ENCODE results near the gene TGFBI.
"Not testable (repeated sequence)": the region's sequence is repeated elsewhere in the genome, so short reads cannot be mapped to it uniquely, and the experiment has no call there.

TGFBI gene

DNA sequence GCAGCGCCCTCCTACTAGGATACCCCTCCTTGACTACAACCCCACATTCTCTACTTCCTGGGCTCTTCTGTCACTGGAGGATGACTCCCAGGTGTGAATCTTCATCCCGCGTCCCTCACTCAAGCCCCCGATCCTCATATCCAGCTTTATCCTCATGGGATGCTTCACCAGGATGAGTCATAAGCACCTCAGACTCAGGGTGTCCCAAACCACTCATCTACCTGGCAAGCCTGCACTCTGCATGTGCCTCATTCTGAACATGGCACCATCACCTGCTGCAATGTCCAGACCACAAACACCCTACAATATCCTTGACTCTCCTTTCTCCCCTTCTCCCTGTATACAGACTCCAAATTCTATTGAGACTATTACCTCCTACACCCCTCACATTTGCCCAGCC lies 1.5 kb upstream of the TGFBI start:
- no peak for DNase-seq

DNA sequence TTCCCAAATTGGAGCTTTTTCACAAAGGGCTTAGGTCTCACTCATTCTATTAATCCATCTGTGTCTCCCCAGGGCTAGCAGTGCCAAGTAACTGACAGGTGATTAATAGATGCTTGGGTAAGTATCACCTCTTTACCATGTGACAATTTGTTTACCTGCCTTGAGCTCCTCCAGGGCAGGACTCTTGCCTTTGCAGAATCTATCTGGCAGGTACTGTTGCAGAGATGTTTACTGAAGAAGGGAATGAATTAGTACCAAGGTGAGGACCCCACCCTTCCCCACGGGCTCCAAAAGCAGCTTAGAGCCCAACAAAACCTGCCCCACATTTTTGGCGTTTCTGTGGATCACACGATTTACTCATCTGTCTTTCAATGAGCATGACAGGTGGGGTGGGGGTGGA lies 698 bp upstream of the TGFBI start:
- DNase-seq, result no peak

DNA sequence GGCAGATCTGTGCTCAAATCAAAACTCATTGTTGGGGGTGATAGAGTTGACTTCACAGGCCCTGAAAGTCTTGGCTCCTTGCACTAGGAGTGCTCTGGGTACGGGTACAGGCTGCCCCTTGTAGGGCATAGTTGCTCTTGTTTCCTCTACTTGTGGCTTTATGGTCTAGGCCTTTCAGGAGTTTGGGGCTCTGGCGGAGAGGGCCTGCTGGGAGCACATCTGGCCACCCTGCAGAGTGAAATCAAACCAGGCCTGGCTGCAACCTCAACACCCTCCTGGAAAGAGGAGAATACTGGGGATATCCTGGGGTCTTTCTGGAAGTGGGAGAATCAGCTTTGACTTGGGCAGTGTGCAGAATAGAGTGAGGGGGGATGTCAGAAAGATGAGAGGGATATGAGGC lies 1.5 kb downstream of the TGFBI start:
- no peak for DNase-seq

DNA sequence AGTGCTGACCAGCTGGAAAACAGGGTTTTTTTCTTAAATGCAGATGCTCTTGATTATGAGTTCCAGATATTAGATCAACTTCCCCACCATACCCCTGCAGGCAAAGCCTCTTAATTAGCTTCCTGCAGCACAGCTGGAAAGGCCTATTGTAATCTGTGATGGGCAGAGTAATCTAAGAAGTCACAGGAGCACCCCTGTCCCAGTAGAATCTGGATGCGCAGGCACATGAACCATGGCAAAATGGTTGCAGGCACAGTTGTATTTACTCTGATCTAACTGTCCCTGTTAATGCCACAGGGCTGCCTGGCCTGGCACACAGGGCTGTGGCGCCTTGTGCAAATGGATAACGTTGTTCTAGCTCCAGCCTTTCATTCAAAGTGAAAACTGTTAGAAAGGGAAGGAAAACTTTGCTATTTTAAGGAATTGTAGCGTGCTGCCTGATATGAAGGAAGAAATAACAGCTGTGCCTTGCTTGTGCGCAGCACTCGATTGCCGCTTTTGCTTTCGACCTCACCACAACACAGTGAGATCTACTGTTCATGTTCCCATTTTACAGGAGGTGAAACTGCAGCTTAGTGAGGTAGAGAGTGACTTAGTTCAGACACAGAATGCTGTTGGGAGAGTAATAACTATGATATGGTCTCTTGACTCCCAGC lies 2.3 kb downstream of the TGFBI start:
- no peak for DNase-seq

DNA sequence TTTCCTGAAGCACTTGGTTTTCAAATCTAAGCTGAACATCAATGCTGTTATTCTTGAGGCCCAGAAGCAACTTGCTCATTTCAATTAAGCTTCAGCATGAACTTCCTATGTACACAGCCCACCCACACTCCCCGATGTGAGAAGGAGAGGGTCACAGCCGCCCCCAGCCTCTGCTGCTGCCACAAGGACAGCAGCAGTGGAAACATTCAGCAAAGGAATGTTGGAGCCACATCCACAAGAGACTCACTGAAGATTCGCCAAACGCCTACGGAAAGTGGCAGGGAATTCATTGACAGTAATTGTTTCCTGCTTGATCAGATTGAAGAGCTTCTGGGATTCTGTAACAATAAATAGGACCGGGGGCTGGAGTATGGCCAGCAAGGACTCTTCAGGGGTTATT lies 2.9 kb downstream of the TGFBI start:
- no peak for DNase-seq

DNA sequence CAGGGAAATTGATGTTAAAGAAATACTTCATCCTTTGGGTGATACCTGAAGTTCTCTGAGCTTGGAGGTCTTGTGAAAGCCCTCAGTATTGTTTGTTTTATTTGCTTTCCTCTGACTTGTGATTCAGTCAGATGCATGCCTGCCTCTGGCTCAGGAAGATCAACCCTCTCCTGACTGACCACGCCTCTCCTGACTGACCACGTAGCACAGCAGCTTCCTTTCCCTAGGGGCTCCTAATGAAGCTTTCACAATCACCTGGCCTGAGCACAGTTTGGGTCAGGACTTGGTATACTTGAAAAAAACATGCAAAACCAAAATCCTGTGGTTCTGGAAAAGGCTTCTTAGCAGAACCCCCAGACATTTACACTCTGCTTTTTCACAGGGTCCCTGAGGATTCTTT lies 3.8 kb downstream of the TGFBI start:
- DNase-seq, result no peak

DNA sequence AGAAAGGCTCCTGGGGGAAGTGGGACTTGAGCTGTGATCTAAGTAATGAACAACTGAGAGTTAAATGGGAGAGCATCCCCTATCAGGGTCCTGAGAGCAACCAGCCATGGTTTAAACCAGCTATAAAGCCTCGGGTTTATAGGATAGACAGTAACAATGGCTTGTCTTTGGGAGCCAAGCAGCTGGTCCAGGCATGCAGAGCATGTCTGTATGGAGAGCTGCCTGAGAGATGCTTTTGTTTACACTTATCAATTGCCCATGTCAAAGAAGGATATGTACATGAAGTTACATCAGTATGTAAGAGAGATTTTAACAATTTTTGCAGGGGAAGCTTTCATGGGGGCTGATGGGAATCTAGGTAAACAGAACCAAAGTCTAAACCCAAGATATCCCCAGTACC lies 4.4 kb downstream of the TGFBI start:
- no peak for DNase-seq

DNA sequence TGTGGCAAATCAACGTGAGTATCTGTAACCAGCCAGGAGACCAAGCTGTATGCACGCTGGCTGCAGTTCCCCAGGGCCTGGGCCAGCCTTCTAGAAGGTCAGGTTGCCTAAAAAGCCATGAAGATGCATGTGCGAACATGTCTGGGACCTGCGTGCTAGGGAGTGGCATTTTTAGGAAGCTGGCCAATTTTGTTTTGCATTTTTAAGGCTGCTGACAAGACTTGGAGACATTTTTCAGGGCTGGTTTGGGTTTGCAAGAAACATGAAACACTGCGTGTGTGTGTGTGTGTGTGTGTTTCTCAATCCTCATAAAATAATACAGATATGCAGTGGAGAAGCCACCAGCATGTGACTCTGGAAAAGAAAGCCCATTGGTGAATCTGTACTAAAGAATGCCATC lies 5.1 kb downstream of the TGFBI start:
- DNase-seq, result no peak

DNA sequence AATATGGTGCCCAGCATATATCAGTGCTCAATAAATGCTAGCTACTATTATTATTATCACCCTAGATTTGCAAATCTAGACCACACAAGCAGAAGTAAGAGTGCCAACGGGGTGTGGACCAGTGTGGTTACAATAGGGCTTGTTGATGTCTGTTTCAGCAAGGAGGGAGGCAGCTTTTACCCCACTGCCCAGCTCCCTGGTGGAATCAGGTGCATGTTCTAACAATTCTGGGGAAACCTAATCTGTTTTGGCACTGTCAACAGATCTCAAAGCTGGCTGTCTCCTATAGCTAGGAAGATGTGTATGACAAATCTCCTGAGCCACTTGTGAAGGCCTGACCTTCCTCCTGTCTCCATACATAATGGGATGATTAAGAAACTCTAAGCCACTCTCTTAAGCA lies 5.7 kb downstream of the TGFBI start:
- no peak for DNase-seq

DNA sequence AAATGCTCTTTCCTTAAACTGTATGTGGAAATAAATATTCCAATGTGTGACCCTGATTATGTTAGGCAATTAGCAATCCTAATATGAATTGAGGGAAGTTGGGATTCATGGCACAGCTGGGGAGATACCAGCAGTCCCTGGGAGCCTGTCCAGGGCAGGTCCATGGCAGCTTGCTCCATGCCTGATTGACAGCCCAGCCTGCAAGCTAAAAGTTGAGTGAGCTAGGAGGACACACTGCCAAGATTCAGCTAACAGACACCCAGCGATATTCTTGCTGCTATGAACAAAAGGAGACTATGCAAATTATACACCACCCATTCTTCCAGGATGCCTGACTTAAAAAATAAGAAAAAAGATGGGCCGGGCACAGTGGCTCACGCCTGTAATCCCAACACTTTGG lies 6.2 kb downstream of the TGFBI start:
- no peak for DNase-seq

DNA sequence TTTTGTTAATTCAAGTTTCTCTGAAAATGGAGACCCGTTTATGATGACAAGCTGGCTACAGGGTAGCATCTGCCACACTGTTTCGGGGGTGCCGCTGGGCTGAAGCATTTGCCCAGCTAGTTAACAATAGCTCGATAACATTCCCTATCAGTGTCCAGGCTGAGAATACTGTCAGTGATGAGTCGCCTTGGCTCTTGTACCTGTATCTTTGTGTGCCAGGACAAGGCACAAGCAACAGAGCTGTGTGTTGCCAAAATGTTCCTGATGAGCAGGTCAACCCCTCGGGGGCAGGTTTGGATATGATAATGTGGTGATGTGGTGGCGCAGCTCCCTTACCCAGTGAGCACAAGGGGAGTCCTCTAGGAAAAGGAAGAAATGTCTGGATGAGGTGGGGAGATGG lies 7.0 kb downstream of the TGFBI start:
- DNase-seq, result no peak

DNA sequence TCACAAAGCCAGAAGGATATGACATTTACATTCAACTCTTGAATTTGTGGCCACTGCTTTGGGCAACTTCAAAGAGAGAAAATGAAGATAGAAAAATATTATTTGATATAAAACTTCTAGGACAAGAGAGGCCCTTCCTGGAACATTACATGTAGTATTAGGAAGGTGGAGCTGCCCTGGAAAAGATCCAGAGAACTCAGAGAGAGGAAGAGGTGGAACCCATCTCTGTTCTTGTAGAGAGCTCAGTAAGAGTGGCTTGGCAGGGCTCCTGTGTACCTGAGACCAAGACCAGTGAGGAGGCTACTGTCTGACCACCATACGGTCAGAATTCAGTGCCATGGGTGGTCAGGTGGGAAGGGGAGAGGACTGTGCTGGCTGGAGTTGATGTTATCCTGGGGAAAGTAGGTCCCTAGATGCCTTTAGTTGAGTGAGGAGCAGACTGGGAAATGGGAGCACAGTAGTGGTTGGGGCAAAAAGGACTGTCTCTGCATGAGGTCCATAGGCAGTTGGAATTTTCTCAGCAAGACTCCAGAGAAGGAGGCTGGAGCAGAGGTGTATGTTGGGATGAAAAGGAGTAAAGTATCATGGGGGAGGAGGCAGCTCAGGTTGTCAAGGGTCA lies 7.6 kb downstream of the TGFBI start:
- no peak for DNase-seq

DNA sequence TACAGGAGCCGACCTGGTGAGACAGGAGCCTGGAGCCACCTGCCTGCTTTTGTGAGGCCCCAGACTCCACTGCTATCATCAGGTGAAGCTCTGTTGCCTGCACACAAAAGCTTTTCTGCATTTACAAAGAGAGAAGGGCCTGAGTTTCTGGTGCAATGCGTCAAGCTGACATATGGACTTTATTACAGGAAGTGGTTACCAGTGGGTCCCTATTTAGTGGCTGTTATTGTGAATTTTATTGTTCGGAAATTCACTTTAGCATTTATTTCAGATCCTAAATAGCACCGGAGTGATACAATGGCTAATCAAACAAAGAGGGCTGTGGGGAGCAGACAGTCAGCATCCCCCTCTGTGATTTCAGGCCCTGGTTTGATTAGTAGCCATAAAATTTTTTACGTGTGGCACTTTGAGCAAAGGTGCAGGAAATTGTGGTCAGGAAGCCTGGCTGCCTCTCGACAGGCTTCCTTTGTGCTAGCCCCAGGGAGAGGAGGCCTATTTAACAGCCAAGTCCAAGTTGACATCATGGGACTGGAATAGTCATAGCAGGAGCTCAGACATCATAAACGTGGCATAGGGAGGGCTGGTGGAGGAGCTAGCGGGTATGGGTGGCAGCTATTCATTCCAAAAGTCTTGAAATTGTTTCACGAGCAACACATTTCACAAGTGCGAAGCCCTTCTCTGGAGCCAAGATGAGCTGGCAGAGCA lies 8.4 kb downstream of the TGFBI start:
- peak; percentile 76 for DNase-seq

DNA sequence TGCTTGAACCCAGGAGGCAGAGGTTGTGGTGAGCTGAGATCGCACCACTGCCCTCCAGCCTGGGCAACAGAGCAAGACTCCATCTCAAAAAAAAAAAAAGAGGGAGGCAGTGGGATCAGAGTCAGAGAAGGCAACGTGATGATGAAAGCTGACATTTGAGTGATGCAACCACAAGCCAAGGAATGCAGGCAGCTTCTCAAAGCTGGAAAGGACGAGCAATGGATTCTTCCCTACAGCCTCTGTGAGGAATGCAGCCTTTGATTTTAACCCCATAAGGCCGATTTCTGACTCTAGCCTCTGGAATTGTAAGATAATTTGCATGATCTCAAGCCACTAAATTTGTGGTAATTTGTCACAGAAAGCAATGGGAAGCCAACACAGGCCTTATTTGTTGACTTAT lies 9.8 kb downstream of the TGFBI start:
- DNase-seq, result no peak

DNA sequence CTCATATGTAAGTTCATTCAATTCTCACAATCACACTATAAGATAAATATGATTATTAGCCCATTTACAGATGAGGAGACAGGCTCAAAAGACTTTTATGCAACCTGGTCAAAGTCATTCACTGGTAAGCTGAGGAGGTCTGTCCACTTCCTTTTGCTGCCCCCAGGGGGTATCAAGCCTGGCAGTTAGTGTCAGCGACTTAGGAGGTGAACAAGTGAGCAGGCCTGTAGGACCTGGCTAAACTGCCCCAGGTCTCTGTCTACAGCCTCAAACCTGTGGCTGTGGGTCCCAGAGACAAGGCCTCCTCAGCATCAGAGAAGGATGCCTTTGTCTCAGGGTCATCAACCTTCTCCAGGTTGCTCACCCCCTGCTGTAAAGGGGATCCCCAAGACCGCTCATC lies 10.4 kb downstream of the TGFBI start:
- no peak for DNase-seq

DNA sequence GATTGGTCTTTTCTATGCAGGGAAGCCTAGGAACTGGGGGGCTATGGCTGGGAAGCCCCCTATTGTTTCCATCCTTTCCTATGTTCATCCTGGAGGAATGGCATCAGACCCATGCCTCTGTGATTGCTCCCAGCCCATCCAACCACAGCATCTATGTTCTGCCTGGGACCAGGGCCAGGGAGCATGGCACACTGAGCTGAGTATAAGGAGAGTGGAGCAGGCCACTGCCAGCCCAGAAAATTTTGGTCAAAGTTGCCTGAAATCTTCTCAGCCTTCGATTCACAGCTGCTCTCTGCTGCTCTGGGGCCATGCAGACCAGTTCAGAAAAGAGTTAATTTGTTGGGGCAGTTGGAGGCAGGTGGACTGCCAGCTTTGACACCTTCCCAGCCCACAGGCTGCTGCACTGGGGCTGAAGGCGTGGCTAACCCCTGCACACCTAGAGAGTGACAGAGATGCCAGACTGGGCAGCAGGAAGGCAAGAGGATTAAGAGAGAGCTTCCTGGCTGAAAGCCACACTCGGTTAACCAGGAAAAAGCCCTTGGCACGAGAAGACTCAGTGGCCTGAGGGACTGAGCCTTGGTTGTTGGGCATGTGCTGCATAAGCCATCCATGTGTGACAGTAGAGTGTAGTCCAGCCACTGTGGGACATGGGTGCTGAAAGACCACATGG lies 12.1 kb downstream of the TGFBI start:
- DNase-seq, result no peak

DNA sequence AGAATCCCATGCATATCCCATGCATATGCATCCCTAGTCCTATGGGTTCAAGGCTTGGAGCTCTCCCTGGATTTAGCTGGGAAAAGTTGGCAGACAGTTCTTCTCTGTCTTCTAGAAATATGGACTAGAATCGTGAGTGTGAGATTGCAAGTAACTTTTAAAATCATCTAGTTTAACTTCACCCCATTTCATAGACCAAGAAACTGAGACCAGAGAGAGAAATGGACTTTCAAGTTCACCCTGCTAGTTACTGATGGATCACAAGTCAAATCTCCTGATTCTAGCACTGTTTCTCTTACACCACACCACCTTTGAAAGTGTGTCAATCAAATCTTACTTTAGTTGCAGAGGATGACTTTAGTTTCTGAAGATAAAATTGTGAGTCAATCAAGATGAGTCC lies 13.4 kb downstream of the TGFBI start:
- no peak for DNase-seq

DNA sequence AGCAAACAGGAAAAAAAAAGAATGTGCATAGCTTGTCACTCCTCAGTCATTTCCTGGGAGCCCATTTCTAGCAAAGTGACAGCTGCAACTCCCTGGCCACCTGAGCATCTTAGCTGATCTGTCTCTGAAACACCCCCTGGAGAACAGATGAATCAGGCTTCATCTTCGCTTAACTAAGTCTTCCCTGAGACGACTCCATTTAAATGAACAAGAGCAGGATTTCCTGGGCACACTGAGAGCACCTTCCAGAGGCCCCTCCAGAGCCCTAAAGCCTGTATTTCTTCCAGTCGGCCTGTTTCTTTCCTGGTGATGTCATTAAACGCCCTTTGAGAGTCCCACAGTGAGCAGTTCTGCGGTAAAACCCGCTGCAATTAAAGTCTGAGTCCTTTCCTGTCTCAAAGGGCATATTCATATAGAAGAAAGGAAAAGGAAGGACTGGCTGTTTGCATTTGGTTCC lies 13.9 kb downstream of the TGFBI start:
- no peak for DNase-seq

DNA sequence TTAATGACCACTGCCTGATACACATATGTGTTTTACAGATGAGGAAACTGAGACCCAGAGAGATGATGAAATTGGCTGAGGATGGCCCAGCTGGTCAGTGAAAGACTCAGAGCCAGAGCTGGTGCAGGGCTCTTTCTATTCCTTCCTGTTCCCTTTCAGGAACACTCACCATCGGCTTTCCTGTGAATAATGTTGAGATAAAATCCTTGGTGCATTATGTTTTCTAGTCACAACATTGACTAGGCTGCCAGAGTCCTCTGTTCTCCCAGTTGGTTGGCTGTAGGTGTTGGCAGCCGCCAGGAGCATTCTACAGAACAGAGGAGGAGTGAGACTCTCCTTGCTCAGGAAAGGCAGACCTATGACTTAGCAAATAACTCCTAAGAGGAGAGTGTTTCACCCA lies 14.8 kb downstream of the TGFBI start:
- DNase-seq, result no peak

DNA sequence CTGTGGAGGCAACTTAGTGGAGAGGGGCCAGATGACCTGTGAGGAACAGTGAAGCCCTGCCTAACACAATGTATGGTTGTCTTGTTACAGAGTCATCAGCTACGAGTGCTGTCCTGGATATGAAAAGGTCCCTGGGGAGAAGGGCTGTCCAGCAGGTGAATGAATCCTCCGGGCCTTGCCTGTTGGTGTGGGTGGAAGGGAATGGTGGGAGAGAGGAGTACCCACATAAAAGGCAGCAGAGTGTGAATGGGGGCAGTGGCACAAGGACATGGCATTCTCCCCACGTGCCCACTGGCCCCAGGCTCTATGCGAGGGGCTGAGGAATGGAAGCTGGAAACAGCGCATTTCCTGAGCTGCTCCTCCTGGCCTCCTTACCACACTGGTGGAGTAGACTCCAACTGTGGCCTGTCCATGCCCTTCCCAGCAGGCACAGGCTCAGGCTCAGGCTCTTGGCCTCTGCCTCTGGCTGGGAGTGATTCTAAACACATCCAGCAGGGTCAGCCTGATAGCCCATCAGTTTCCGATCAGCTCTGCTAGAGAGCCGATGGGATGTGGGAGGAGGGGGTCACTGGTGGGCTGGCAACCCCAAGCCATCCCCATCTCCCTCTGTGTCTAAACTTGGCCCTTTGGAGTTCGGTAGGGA lies 15.3 kb downstream of the TGFBI start:
- DNase-seq, result no peak

DNA sequence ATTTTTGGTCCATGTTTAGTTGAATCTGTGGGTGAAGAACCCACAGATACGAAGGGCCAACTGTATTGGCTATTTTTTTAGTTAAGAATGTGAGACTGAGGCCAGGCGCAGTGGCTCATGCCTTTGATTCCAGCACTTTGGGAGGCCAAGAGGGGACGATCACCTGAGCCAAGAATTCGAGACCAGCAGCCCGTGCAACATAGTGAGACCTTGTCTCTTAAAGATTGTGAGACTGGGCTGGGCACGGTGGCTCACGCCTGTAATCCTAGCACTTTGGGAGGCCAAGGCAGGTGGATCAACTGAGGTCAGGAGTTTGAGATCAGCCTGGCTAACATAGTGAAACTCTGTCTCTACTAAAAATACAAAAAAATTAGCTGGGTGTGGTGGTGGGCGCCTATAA lies 16.2 kb downstream of the TGFBI start:
- DNase-seq, result not testable (repeated sequence)

DNA sequence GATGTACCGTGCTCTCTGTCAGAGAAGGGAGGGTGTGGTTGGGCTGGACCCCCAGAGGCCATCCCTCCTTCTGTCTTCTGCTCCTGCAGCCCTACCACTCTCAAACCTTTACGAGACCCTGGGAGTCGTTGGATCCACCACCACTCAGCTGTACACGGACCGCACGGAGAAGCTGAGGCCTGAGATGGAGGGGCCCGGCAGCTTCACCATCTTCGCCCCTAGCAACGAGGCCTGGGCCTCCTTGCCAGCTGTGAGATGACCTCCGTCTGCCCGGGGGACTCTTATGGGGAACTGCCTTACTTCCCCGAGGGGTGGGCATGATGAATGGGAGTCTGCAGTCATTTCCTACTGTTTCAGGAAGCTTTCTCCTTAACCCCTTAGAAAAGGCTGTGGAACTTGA lies 17.5 kb downstream of the TGFBI start:
- DNase-seq, result no peak

DNA sequence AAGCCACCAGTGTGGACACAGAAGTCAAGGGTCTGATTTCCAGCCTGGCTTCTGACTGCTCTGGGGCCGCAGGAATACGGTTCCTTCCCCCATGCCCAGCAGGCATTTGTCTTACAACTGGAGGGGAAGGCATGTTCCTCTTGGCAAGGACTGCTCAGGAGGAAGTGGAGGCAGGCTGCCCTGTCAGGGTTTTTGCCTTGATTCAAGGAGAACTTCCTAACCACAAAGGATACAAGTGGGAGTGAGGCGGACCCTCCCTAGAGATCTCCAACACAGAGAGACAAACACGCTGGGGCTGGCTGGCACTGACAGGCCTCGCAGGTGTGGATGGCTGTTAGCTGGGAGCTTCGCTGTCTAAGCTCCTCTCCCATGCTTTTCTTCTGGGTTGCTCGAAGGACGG lies 19.1 kb downstream of the TGFBI start:
- no peak for DNase-seq

DNA sequence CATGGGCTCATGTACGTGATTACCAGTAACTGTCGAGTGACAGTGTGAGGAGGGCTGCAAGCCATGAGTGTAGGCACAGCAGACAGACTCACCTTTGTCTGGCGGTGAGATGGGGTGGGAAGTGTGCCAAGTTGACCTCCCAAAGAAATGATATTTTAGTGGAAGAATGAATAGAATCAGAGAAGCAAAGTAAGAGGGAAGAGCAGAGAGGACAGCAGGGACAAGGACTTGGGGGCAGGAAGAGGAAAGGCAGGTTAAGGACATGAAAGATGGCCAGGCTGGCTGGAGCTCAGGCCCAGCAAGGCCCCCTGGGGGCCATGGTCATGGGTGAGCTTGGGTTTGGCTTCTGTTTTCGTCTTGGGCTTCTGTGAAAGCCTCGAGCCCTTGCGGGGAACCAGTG lies 20.2 kb downstream of the TGFBI start:
- no peak for DNase-seq
